HG02884 (cell line): Measurements from ENCODE around the gene PRICKLE1.

ENCODE experiments used
- ATAC-seq: cut with Tn5 transposase; IDR thresholded peaks from one replicate; pipeline ENCODE4 v1.9.1; 2021; ENCODE audit warnings: mild to moderate bottlenecking, moderate library complexity; ENCODE audit not compliant: unreplicated experiment

PRICKLE1 gene

GRCh38 chr12:42463671-42464070, 125.9 kb downstream of the PRICKLE1 start:
- no peak for ATAC-seq

- no peak for ATAC-seq
Observed at GRCh38 chr12:42462486-42462885, 127.1 kb downstream of the PRICKLE1 start.

GRCh38 chr12:42459336-42459847, 130.2 kb downstream of the PRICKLE1 start:
- no peak for ATAC-seq

- no peak for ATAC-seq
Observed at GRCh38 chr12:42458575-42458974, 131.0 kb downstream of the PRICKLE1 start.

- no peak for ATAC-seq
Observed at GRCh38 chr12:42450248-42450647, 139.3 kb downstream of the PRICKLE1 start.

GRCh38 chr12:42448841-42449240, 140.7 kb downstream of the PRICKLE1 start:
- ATAC-seq = no peak

GRCh38 chr12:42447371-42447786, 142.2 kb downstream of the PRICKLE1 start:
- no peak for ATAC-seq

- no peak for ATAC-seq
Observed at GRCh38 chr12:42446761-42447160, 142.8 kb downstream of the PRICKLE1 start.

- no peak for ATAC-seq
Observed at GRCh38 chr12:42445891-42446290, 143.7 kb downstream of the PRICKLE1 start.

GRCh38 chr12:42444192-42444943, 145.2 kb downstream of the PRICKLE1 start:
- ATAC-seq = no peak

- no peak for ATAC-seq
Observed at GRCh38 chr12:42442888-42443287, 146.7 kb downstream of the PRICKLE1 start.

GRCh38 chr12:42442311-42442759, 147.2 kb downstream of the PRICKLE1 start:
- ATAC-seq = no peak

- no peak for ATAC-seq
Observed at GRCh38 chr12:42440608-42441007, 148.9 kb downstream of the PRICKLE1 start.

- ATAC-seq = no peak
Observed at GRCh38 chr12:42432517-42433140, 156.9 kb downstream of the PRICKLE1 start.

- ATAC-seq = no peak
Observed at GRCh38 chr12:42428850-42429249, 160.7 kb downstream of the PRICKLE1 start.

GRCh38 chr12:42426746-42427145, 162.8 kb downstream of the PRICKLE1 start:
- no peak for ATAC-seq

- ATAC-seq = no peak
Observed at GRCh38 chr12:42422785-42423184, 166.8 kb downstream of the PRICKLE1 start.

GRCh38 chr12:42421844-42422779, 167.4 kb downstream of the PRICKLE1 start:
- peak; percentile 100 for ATAC-seq

- ATAC-seq = no peak
Observed at GRCh38 chr12:42420395-42420794, 169.2 kb downstream of the PRICKLE1 start.

GRCh38 chr12:42410340-42410739, 179.2 kb downstream of the PRICKLE1 start:
- no peak for ATAC-seq

GRCh38 chr12:42409471-42409870, 180.1 kb downstream of the PRICKLE1 start:
- no peak for ATAC-seq
